Measurements from ENCODE around the gene CFLAR.

GRCh38 chr2:201182650-201183364 lies 66.8 kb downstream of the CFLAR start, which contains the start of gene CASP10:
- TF ChIP-seq SP1 (CRISPR knock-in tag; IDR thresholded peaks at IDR 0.05) (peak; percentile 62; the same call in 1 of the 2 replicates), ZNF263 (CRISPR knock-in tag; IDR thresholded peaks at IDR 0.05; ENCODE audit: borderline replicate concordance) (no peak), POLR2AphosphoS5 (IDR thresholded peaks at IDR 0.05; ENCODE audit: control insufficient read depth, insufficient read depth, low read depth, low read length) (peak; percentile 83), RBM39 (optimal IDR thresholded peaks at IDR 0.05; ENCODE audit: low read depth, low read length) (no peak), ZNF121 (CRISPR knock-in tag; conservative IDR thresholded peaks at IDR 0.05) (no peak), NELFE (IDR thresholded peaks at IDR 0.05; ENCODE audit: insufficient read depth, insufficient read length) (no peak), GTF2A2 (tag; IDR thresholded peaks at IDR 0.05) (no peak), ETV6 (IDR thresholded peaks at IDR 0.05; ENCODE audit: borderline replicate concordance in 1 of 2, low read depth in 2 of 2, low read length in 1 of 2) (no peak), ETV6 (CRISPR knock-in tag; IDR thresholded peaks at IDR 0.05; ENCODE audit: borderline replicate concordance) (no peak), ZNF277 (CRISPR knock-in tag; IDR thresholded peaks at IDR 0.05; ENCODE audit: borderline replicate concordance) (no peak), CBX1 (IDR thresholded peaks at IDR 0.05; ENCODE audit: low read depth) (no peak), MAX (CRISPR knock-in tag; IDR thresholded peaks at IDR 0.05) (no peak), SMARCA5 (IDR thresholded peaks at IDR 0.05) (no peak), FOSL1 (tag; conservative IDR thresholded peaks at IDR 0.05) (peak; percentile 44), TCF7L2 (IDR thresholded peaks at IDR 0.05; ENCODE audit: low read depth, low read length) (no peak)

Data from K562 (cell line).